ENCODE results near the gene BACH2. TPM values are rescaled to one million over a fixed set of nuclear protein-coding genes. Genes with fewer than 3 reads are reported as not detected.

The BACH2 gene
- total and polyA plus RNA-seq, 8 donors, result 0.19 to 10.8 (median 1.4) TPM; not detected in 1

DNA sequence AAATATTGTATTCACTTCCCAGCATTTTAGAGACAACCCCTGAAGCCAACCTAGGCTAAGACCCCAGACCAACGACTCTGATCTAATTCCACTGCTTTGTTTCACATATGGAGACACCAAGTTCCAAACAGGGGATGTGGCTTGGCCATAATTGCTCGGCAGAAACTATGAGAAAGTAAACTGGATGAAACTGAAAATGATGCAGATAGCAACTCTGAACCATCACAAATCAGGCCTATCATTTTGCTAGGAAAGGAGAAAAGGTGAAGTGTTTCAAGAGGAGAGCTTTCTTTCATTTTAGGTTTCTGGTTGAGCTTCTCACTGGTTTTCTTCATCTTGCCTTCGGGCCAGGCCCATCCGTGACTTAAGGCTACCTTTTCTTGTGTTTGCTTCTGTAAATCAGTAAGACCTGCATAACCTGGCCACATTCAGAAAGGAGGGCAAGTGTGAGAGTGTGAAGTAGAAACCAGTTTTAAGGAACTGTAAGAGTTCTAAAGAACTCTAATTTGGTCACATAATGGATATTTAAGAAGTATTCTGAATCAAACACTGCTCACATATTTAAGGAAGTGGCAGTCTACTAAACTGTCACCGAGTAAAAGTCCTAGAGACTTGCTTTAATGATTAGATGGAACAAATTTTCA lies 105.8 kb downstream of the BACH2 start:
- Histone ChIP-seq H3K4me1 (peaks cover 0 to 11% (median 0%) of the 10 kb centered on the region in 4 donors), H3K4me3 (no peak overlapping the region), H3K9me3 (no peaks in the 10 kb centered on the region), H3K36me3 (no peaks in the 10 kb centered on the region), H3K27ac (no peak overlapping the region), H3K27me3 (no peaks in the 10 kb centered on the region)
- DNase-seq, result no peak
- WGBS, 5 donors, result 67 to 77% (median 76%) methylated on average over 5 of the region's 5 CpGs
- intact Hi-C loops (cut with DNase I; ENCODE audit: low total_unique reads), result no loop called here
- TF ChIP-seq, protein P1, sequence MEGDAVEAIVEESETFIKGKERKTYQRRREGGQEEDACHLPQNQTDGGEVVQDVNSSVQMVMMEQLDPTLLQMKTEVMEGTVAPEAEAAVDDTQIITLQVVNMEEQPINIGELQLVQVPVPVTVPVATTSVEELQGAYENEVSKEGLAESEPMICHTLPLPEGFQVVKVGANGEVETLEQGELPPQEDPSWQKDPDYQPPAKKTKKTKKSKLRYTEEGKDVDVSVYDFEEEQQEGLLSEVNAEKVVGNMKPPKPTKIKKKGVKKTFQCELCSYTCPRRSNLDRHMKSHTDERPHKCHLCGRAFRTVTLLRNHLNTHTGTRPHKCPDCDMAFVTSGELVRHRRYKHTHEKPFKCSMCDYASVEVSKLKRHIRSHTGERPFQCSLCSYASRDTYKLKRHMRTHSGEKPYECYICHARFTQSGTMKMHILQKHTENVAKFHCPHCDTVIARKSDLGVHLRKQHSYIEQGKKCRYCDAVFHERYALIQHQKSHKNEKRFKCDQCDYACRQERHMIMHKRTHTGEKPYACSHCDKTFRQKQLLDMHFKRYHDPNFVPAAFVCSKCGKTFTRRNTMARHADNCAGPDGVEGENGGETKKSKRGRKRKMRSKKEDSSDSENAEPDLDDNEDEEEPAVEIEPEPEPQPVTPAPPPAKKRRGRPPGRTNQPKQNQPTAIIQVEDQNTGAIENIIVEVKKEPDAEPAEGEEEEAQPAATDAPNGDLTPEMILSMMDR (IDR thresholded peaks at IDR 0.05), result no peak
- TF ChIP-seq POLR2AphosphoS5 (IDR thresholded peaks at IDR 0.05), result no peak
- TF ChIP-seq POLR2A (IDR thresholded peaks at IDR 0.05), result no peak

DNA sequence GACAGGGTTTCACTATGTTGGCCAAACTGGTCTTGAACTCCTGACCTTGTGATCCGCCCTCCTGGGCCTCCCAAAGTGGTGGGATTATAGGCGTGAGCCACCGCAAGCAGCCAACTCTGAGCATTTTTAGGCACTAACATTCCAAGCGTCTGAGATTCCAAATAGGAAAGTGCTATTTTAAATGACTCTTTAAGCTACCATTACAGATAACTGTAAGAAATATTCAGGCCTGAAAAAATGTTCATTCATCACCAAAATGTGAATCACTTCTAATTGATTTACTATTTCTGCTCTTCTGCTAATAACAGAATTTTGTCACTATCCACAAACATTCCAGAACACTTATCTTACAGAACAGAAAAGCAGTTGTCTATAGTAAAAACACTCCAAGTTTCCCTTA lies 106.5 kb downstream of the BACH2 start:
- DNase-seq, result no peak
- no peak overlapping the region for H3K4me3 ChIP-seq
- 84 to 94% (median 93%) methylated on average over 4 of the region's 4 CpGs for WGBS, 5 donors
- no peaks in the 10 kb centered on the region for H3K27me3 ChIP-seq
- TF ChIP-seq POLR2A (IDR thresholded peaks at IDR 0.05) (no peak), POLR2AphosphoS5 (IDR thresholded peaks at IDR 0.05) (no peak), EP300 (IDR thresholded peaks at IDR 0.05) (no peak)
- TF ChIP-seq, protein P1 (IDR thresholded peaks at IDR 0.05), result no peak
- no peaks in the 10 kb centered on the region for H3K36me3 ChIP-seq
- no peak overlapping the region for H3K27ac ChIP-seq
- intact Hi-C loops (cut with DNase I; ENCODE audit: low total_unique reads), result no loop called here
- H3K4me1 ChIP-seq, result peaks cover 0 to 11% (median 0%) of the 10 kb centered on the region in 4 donors
- H3K9me3 ChIP-seq, result no peaks in the 10 kb centered on the region

DNA sequence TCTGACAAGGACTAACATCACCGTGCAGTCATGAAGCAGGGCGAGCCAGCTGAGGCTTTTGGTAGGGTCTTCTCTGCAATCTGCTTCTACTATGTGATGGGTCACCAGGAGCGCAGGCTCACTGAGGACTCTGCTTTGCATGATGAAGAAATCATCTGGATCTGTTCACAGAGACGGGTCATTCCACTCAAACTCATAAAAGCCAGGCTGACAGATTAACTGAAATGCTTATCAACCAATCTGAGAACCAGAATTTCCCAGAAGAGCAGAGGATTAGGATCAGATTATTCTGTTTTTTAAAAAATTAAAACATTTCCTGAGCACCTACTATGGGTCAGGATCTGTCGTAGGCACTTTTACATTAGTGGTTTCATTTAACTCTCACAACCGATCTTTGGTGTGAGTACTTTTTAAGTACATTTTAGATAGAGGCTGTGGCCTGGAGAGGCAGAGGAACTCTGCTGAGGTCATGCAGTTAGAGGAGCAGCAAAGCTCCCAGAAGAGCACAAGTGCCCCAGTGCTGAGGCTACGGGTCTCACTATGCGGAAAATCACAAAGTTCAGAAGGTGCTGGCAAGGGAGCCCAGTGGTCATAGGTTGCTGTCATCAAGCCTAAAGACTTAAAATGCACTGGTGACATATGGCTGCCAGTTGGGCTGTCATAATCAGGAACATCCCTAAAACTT lies 109.1 kb downstream of the BACH2 start:
- Histone ChIP-seq H3K4me1 (peaks cover 4 to 31% (median 11%) of the 10 kb centered on the region in 4 donors), H3K27me3 (no peaks in the 10 kb centered on the region), H3K4me3 (no peak overlapping the region), H3K27ac (no peak overlapping the region), H3K9me3 (no peaks in the 10 kb centered on the region), H3K36me3 (no peaks in the 10 kb centered on the region)
- no peak for DNase-seq
- WGBS, 5 donors, result 77 to 84% (median 81%) methylated on average over 8 of the region's 8 CpGs
- intact Hi-C loops (cut with DNase I; ENCODE audit: low total_unique reads), result no loop called here
- no peak for TF ChIP-seq POLR2A (IDR thresholded peaks at IDR 0.05)
- TF ChIP-seq EP300 (IDR thresholded peaks at IDR 0.05), result no peak
- TF ChIP-seq, protein P1 (IDR thresholded peaks at IDR 0.05), result no peak
- no peak for TF ChIP-seq POLR2AphosphoS5 (IDR thresholded peaks at IDR 0.05)

DNA sequence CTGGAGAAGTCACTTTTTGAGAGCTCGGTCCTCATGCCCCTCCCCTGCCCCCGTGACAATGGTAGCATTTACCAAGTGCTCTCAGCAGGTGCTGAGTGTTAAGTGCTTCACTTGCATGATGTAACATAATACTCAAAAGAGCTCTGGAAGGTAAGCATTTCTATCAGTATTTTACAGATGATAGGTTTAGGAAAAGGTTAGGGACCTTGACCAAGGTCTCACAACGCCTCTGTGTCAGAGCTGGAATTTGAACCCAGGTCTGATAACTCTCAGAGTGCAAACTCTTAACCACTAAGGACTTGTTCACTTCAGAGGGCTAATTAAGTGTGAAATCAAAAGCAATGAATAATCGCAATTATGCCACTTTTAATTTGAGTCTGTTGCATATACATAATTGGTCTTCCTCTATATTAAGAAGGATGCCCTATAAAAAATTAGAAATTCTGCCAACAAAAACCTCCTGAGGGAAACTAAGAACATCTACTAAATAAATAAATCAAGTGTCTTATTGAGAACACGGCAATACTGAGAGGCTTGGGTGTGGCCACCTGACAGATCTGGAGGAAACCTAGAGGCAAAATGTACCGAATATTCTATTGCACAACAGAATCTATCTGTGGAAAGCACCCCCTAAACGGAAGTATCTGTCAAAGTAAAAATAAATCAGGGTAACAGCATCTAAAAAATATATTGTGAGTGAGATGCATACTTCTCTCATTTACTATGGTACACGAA lies 109.8 kb downstream of the BACH2 start:
- WGBS, 5 donors, result 57 to 60% (median 58%) methylated on average over 8 of the region's 8 CpGs
- Histone ChIP-seq H3K27me3 (no peaks in the 10 kb centered on the region), H3K27ac (no peak overlapping the region), H3K4me3 (no peak overlapping the region), H3K9me3 (no peaks in the 10 kb centered on the region), H3K36me3 (no peaks in the 10 kb centered on the region), H3K4me1 (peaks cover 4 to 31% (median 11%) of the 10 kb centered on the region in 4 donors)
- DNase-seq, result no peak
- intact Hi-C loops (cut with DNase I; ENCODE audit: low total_unique reads), result no loop called here
- TF ChIP-seq, protein P1 (IDR thresholded peaks at IDR 0.05), result no peak
- TF ChIP-seq POLR2AphosphoS5 (IDR thresholded peaks at IDR 0.05) (no peak), POLR2A (IDR thresholded peaks at IDR 0.05) (no peak), EP300 (IDR thresholded peaks at IDR 0.05) (no peak)

Measured in stomach (tissue), 9 donors.